Measurements from ENCODE around the gene SORCS3. TPM values are rescaled to one million over a fixed set of nuclear protein-coding genes. Genes with fewer than 3 reads are reported as not detected.

The SORCS3 gene
- total and polyA plus RNA-seq, 10 of the 15 experiments (the other 5 are each of a cell fraction or from before 2014, with no cell fraction given) = 0.01 to 0.04 (median 0.02) TPM; not detected in 7

GRCh38 chr10:104897696-104898095, 256.6 kb downstream of the SORCS3 start:
- ChIA-PET CTCF (no interaction called here), SMC1A (ENCODE audit: uncharacterized antibody, unreplicated experiment) (interaction anchor here (1.9 kb wide), 1 partner anchor 27 kb away, joined by 4 read pairs; no protein-coding TSS in a partner anchor), POLR2A (interaction anchor here (0.6 kb wide), 1 partner anchor 12 kb away, joined by 3 read pairs; no protein-coding TSS in a partner anchor), RAD21 (ENCODE audit: unreplicated experiment) (no interaction called here)
- Histone ChIP-seq H2AFZ (ENCODE audit: control insufficient read depth, low read depth, low read length) (no peak overlapping the region), H3K36me3 (ENCODE audit: control insufficient read depth in 2 of 2, insufficient read depth in 2 of 2, low read length in 1 of 2) (no peaks in the 10 kb centered on the region), H4K20me1 (ENCODE audit: control insufficient read depth, insufficient read depth) (no peaks in the 10 kb centered on the region), H3K4me1 (ENCODE audit: control insufficient read depth, insufficient read depth, low read length) (no peaks in the 10 kb centered on the region), H3K79me2 (ENCODE audit: control insufficient read depth, insufficient read depth, low read length) (no peaks in the 10 kb centered on the region), H3K27me3 (replicated peaks in 1 of 2; ENCODE audit: control insufficient read depth in 2 of 2, insufficient read depth in 2 of 2, low read length in 1 of 2) (no peaks in the 10 kb centered on the region; a peak in 1 of 4 replicates), H3K27ac (ENCODE audit: control insufficient read depth, insufficient read depth) (no peak overlapping the region), H3K9ac (ENCODE audit: control insufficient read depth, insufficient read depth, low read length) (no peak overlapping the region), H3K4me3 (no peak overlapping the region), H3K4me2 (ENCODE audit: control insufficient read depth, insufficient read depth) (no peak overlapping the region), H3K9me3 (replicated peaks; ENCODE audit: control insufficient read depth, insufficient read depth, low read length) (no peaks in the 10 kb centered on the region)
- WGBS (ENCODE audit: insufficient coverage, insufficient replicate concordance, low lambda C conversion rate, missing lambda C conversion rate) = 14% methylated on average over 4 of the region's 4 CpGs
- no TSS peak for BruUV-seq (replicated peaks)
- no peak for FAIRE-seq
- no peak for ATAC-seq
- DNase-seq (ENCODE audit: low read depth, low spot score) = no peak
- intact Hi-C loops (cut with micrococcal nuclease; ENCODE audit: unreplicated experiment) (no loop called here), in situ Hi-C loops (cut with MboI) (no loop called here)
- TF ChIP-seq NR2C1 (IDR thresholded peaks at IDR 0.05) (no peak), SMAD5 (IDR thresholded peaks at IDR 0.05; ENCODE audit: low read depth) (no peak), ZNF217 (IDR thresholded peaks at IDR 0.05) (no peak), E2F4 (IDR thresholded peaks at IDR 0.05; ENCODE audit: low read depth, low read length) (no peak), LARP7 (IDR thresholded peaks at IDR 0.05) (no peak), IRF4 (IDR thresholded peaks at IDR 0.05; ENCODE audit: low read depth, low read length) (no peak), BACH1 (IDR thresholded peaks at IDR 0.05; ENCODE audit: borderline replicate concordance) (no peak), EZH2 (IDR thresholded peaks at IDR 0.05; ENCODE audit: borderline replicate concordance, control insufficient read depth, low read depth, low read length) (no peak)

- ChIA-PET SMC1A (ENCODE audit: uncharacterized antibody, unreplicated experiment) (interaction anchor here (1.0 kb wide), 1 partner anchor 16 kb away, joined by 3 read pairs; no protein-coding TSS in a partner anchor), POLR2A (no interaction called here), RAD21 (ENCODE audit: unreplicated experiment) (no interaction called here), CTCF (interaction anchor here (1.2 to 1.9 kb wide), 2 partner anchors 9 to 26 kb away, joined by 3 to 5 read pairs; no protein-coding TSS in a partner anchor)
- FAIRE-seq (no peak), ATAC-seq (peak; percentile 33; the same call in 2 of the 3 replicates), DNase-seq (ENCODE audit: low read depth, low spot score) (no peak)
- Histone ChIP-seq H3K4me3 (no peak overlapping the region), H3K27me3 (replicated peaks in 1 of 2; ENCODE audit: control insufficient read depth in 2 of 2, insufficient read depth in 2 of 2, low read length in 1 of 2) (no peaks in the 10 kb centered on the region; a peak in 1 of 4 replicates), H3K9me3 (replicated peaks; ENCODE audit: control insufficient read depth, insufficient read depth, low read length) (no peaks in the 10 kb centered on the region), H4K20me1 (ENCODE audit: control insufficient read depth, insufficient read depth) (no peaks in the 10 kb centered on the region), H3K4me1 (ENCODE audit: control insufficient read depth, insufficient read depth, low read length) (no peaks in the 10 kb centered on the region), H3K79me2 (ENCODE audit: control insufficient read depth, insufficient read depth, low read length) (no peaks in the 10 kb centered on the region), H3K4me2 (ENCODE audit: control insufficient read depth, insufficient read depth) (no peak overlapping the region), H3K9ac (ENCODE audit: control insufficient read depth, insufficient read depth, low read length) (no peak overlapping the region), H2AFZ (ENCODE audit: control insufficient read depth, low read depth, low read length) (no peak overlapping the region), H3K36me3 (ENCODE audit: control insufficient read depth in 2 of 2, insufficient read depth in 2 of 2, low read length in 1 of 2) (no peaks in the 10 kb centered on the region), H3K27ac (ENCODE audit: control insufficient read depth, insufficient read depth) (no peak overlapping the region)
- in situ Hi-C loops (cut with MboI) = no loop called here
- intact Hi-C loops (cut with micrococcal nuclease; ENCODE audit: unreplicated experiment) = no loop called here
- BruUV-seq (replicated peaks) = no TSS peak
- no peak for TF ChIP-seq FOS (IDR thresholded peaks at IDR 0.05; ENCODE audit: borderline replicate concordance, extremely low read depth, insufficient read length)
- TF ChIP-seq MEF2B (IDR thresholded peaks at IDR 0.05; ENCODE audit: partially characterized antibody, poor library complexity, severe bottlenecking) = peak; percentile 36
- no peak for TF ChIP-seq ZSCAN29 (IDR thresholded peaks at IDR 0.05)
These were observed 258.7 kb downstream of the SORCS3 start for GRCh38 chr10:104899779-104900178.

Measured in GM12878 (cell line).